ENCODE results near the gene ZDHHC14.

- TF ChIP-seq CTCF (IDR thresholded peaks at IDR 0.05) (no peak), POLR2A (IDR thresholded peaks at IDR 0.05) (no peak)
These were observed 327.2 kb downstream of the ZDHHC14 start for GRCh38 chr6:157708239-157708638.

Data from Peyer's patch (tissue), 4 donors.